Right cardiac atrium (tissue), 5 donors: ENCODE results near the gene MRPL38. TPM values are rescaled to one million over a fixed set of nuclear protein-coding genes. Genes with fewer than 3 reads are reported as not detected.
A peak's percentile ranks its signal among the peaks of the same experiment; 100 is the strongest.

Experiments used
- ATAC-seq, 2 donors: fragments of 200-7000 bp; cut with Tn5 transposase; one replicate each; pipeline versions ENCODE4 v1.8.0 to v1.9.1; 2020; ENCODE audit warnings: moderate library complexity in 2 of 2, mild to moderate bottlenecking in 1 of 2
- DNase-seq, 3 donors: peaks; one replicate each; pipeline ENCODE4 v3.0.0-alpha.2; 2020
- H3K27ac ChIP-seq: one replicate; pipeline ENCODE4 v1.5.1; 2013; ENCODE audit warnings: mild to moderate bottlenecking, low read length, control low read depth, moderate library complexity
- H3K27me3 ChIP-seq: one replicate; pipeline ENCODE4 v1.6.1; 2013; ENCODE audit not compliant: control insufficient read depth, insufficient read depth
- H3K4me1 ChIP-seq: one replicate; pipeline ENCODE4 v1.6.1; 2013; ENCODE audit warnings: low read length; ENCODE audit not compliant: control insufficient read depth, insufficient read depth
- H3K4me3 ChIP-seq: one replicate; pipeline ENCODE4 v1.5.1; 2013; ENCODE audit warnings: low read length, control low read depth
- H3K9me3 ChIP-seq: one replicate; pipeline ENCODE4 v1.6.1; 2013; ENCODE audit warnings: low read length; ENCODE audit not compliant: control insufficient read depth
- WGBS: extraction: QIAGEN DNeasy Blood & Tissue Kit; methylation state at CpG from one replicate; pipeline ENCODE4 v1.1.7; 2013; 5-methylcytosine and 5-hydroxymethylcytosine counted together
- intact Hi-C, 4 donors: fragments of 100-400 bp; cut with DNase I; formaldehyde crosslinking; loops; one replicate each; pipeline versions ENCODE4 v1.11.0 to v1.14.0; 2022 to 2023
- long read RNA-seq, 4 donors: library from polyadenylated mRNA; unstranded; transcript quantifications; one replicate each; pipeline ENCODE4 v2.0.0, GENCODE V29; 2020 to 2021
- polyA plus RNA-seq: library from polyadenylated mRNA; stranded (reverse); fragments of 200-250 nt; gene quantifications from one replicate; pipeline ENCODE4 v1.2.3, GENCODE V29; 2013
- total RNA-seq, 4 donors: library from RNA; stranded (reverse); fragmentation: NEBNext Ultra II Directional; extraction: Animal tissue kit (Norgen Biotek cat#: 25700); gene quantifications; one replicate each; pipeline ENCODE4 v1.2.1, GENCODE V29; 2021
- donor health status: healthy with polysubstance abuse.
- donor health status: DM: no; HTN: yes; CAD: no.
- donor health status: DM: no; HTN: no; CAD: no.
- donor health status: DM: no; HTN: yes; CAD: no; lungs with severe emphysema.
- donor health status: DM: yes; HTN: yes; CAD: no.

MRPL38 gene
- total RNA-seq (10 to 100 TPM; 64.1 to 94.2 (median 83.8) TPM), polyA plus RNA-seq (57.9 TPM)
- long read RNA-seq, donor 1, transcript MRPL38-201 (9 exons, 1,888 nt) = major isoform, 168 of 187 reads
- long read RNA-seq, donor 1, partial matches to known transcripts = 6 of 187 reads
- long read RNA-seq, donor 1, other reads (novel, unspliced or antisense) = 11 of 187 reads
- long read RNA-seq, donor 2, transcript MRPL38-201 (9 exons, 1,888 nt) = major isoform, 94 of 99 reads
- long read RNA-seq, donor 2, partial matches to known transcripts = 2 of 99 reads
- long read RNA-seq, donor 2, other reads (novel, unspliced or antisense) = 2 of 99 reads
- long read RNA-seq, donor 3, transcript MRPL38-201 (9 exons, 1,888 nt) = major isoform, 404 of 440 reads
- long read RNA-seq, donor 3, partial matches to known transcripts = 3 of 440 reads
- long read RNA-seq, donor 3, other reads (novel, unspliced or antisense) = 31 of 440 reads
- long read RNA-seq, donor 4, transcript MRPL38-201 (9 exons, 1,888 nt) = major isoform, 84 of 90 reads
- long read RNA-seq, donor 4, partial matches to known transcripts = 3 of 90 reads
- long read RNA-seq, donor 4, other reads (novel, unspliced or antisense) = 3 of 90 reads

DNA sequence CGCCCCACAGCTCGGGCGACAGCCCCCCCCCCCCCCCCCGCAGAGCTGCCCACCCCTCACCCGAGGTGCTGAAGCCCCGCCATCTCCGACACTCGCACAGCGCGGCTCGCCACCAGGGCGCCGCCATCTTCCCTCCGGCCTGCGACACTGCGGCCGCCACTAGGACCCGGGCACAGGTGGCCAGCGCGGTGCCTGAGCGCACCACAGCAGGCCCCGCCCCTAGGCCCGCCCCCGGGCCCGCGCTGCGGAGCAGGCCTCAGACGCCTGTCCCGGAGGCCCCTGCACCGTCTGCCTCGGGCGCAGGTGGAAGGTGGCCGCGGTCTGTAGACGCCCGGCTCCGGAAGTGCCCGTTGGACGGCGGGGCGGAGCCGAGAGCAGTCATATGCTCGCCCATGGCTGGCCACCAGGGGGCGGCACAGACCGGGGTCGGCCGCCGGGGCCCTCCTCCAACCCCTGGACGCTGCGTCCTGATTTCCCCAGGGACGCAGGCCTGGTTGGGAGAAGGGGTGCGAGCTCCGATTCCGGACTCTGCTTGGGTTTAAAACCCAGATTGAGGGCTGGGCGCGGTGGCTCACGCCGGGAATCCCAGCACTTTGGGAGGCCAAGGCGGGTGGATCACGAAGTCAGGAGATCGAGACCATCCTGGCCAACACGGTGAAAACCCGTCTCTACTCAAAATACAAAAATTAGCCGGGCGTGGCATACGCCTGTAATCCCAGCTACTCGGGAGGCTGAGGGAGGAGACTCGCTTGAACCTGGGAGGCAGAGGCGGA lies at the start of gene MRPL38:
MRPL38 (minus strand) TSS at position 136 of the 773 bp plus-strand sequence; CDS start at position 127, 9 bp downstream.
- H3K9me3 ChIP-seq = no peaks in the 10 kb centered on the region
- 2% methylated on average over 68 of the region's 69 CpGs for WGBS
- H3K27ac ChIP-seq = peak within 1 kb of the TSS; percentile 75
- ATAC-seq = peak; percentile 95 to 96
- intact Hi-C loops = loop anchor here (2.0 to 5.0 kb wide), 3 partner anchors 100 to 107 kb away; no protein-coding TSS in a partner anchor
- peak; percentile 91 to 97 (median 96) for DNase-seq
- no peaks in the 10 kb centered on the region for H3K27me3 ChIP-seq
- peak within 1 kb of the TSS; percentile 77 for H3K4me3 ChIP-seq
- no peaks in the 10 kb centered on the region for H3K4me1 ChIP-seq

DNA sequence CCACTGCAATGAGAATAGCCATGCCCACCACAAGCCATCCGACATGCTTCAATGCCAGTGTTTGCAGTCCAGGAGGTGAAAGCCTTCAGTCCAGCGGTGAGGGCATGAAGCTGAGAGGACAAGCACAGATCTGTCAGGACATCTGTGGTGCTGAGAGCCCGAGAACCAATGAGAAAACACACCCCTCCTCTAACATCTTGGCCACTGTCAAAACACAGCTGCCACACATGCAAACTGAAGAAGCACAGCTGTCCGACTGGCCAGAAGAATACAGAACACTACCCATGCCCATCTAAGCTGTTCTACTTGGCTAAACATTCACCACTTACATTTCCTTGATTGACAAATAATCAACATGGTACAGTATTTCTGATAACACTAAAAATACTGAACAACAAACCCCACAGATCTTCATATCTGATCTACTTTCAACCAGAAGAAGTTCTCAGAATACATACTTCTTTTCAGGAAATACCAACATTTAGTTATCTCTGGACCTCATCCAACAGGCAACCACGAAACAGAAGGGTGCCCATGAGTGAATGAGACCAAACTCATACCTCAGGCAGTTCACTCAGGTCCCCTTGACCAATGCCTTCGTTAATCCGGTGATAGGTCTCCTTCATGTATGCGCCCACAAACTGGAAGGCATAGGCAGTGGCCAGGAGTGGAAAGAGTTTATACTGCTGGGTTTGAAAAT lies 46.3 kb upstream of the MRPL38 start:
- intact Hi-C loops = no loop called here
- no peak for DNase-seq
- no peak overlapping the region for H3K27ac ChIP-seq
- H3K4me3 ChIP-seq = no peak overlapping the region
- ATAC-seq = no peak
- H3K9me3 ChIP-seq = no peaks in the 10 kb centered on the region
- WGBS = 86% methylated on average over 8 of the region's 8 CpGs
- no peaks in the 10 kb centered on the region for H3K27me3 ChIP-seq
- H3K4me1 ChIP-seq = no peaks in the 10 kb centered on the region

DNA sequence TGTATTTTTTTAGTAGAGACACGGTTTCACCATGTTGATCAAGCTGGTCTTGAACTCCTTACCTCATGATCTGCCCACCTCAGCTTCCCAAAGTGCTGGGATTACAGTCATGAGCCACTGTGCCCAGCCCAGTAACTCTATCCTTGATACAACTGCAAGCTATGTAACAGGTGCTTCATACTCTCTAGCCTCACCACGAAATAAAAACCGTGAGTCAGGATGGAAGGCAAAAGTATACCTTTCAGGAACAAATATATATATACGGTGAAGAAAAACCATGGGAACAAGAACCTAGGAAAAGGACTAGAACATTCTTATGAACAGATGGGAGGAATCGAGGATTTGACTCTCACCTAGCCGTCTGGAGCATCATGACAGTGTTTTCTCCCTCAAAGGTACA lies 45.7 kb upstream of the MRPL38 start:
- no peaks in the 10 kb centered on the region for H3K27me3 ChIP-seq
- no peaks in the 10 kb centered on the region for H3K9me3 ChIP-seq
- H3K4me1 ChIP-seq = no peaks in the 10 kb centered on the region
- no peak overlapping the region for H3K27ac ChIP-seq
- ATAC-seq (no peak), DNase-seq (no peak)
- 94% methylated on average over 6 of the region's 6 CpGs for WGBS
- intact Hi-C loops = no loop called here
- no peak overlapping the region for H3K4me3 ChIP-seq

DNA sequence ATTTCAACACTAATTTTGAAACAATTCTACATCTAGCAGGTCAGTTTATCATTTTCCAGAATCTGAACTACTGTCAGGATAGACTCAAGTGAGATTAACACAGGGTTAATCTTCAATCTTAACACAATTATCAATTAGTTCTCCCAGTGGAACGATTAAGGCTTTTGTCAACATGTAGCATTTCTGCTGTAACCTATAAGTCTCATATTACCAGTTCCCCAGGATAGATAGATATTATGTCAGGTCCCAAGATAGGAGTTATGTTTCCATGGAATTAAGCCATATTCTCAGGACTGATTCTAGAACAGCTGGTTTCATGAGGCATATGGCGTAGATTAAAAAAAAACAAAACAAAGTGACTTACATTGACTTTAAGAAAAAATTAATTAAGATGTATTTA lies 40.5 kb upstream of the MRPL38 start:
- WGBS = 57% methylated on average over 2 of the region's 2 CpGs
- Histone ChIP-seq H3K4me3 (no peak overlapping the region), H3K27ac (no peak overlapping the region), H3K27me3 (no peaks in the 10 kb centered on the region), H3K9me3 (no peaks in the 10 kb centered on the region), H3K4me1 (no peaks in the 10 kb centered on the region)
- ATAC-seq = no peak
- intact Hi-C loops = loop anchor here in 1 of 4 donors (10.0 kb wide), 1 partner anchor 50 kb away; no protein-coding TSS in a partner anchor
- no peak for DNase-seq

DNA sequence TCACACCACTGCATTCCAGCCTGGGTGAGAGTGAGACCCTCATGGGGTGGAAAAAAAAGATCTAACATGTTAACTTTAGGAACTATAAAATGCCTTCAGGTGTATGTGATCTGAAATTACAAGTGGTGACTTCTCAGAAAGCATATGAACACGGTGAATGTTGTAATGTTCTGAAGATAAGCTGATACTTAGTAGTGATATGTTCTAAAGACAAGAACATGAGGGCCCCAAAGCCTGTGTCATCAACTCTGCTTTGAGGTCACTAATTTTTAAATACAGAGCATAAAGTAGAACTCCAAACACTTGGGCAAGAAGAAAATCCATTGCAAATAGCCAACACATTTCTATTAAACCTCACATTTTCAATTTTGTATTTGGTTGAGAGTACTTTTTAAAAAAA lies 38.8 kb upstream of the MRPL38 start:
- no peaks in the 10 kb centered on the region for H3K9me3 ChIP-seq
- no peak overlapping the region for H3K27ac ChIP-seq
- 73% methylated on average over 1 of the region's 1 CpG for WGBS
- H3K4me3 ChIP-seq = no peak overlapping the region
- intact Hi-C loops = loop anchor here in 1 of 4 donors (10.0 kb wide), 1 partner anchor 51 kb away; no protein-coding TSS in a partner anchor
- H3K4me1 ChIP-seq = no peaks in the 10 kb centered on the region
- ATAC-seq = no peak
- no peak for DNase-seq
- H3K27me3 ChIP-seq = no peaks in the 10 kb centered on the region

DNA sequence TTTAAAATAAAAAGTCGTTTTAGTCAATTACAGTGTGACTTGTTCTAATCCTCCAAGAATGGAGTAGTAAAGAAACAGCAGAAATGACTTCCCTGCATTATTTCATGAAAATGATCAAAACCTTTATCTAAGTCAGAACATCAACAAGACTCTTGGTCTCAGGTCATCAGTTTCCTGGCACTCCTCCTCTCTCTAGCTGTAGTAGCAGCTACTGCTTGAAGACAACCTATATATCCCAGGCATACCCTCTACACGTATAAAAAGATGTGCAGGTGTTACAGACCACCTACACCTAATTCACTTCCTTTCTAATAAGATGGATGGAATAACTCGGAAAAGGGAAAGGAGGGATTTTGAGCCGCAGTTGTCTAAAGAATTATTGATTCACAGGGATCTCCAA lies 37.8 kb upstream of the MRPL38 start:
- Histone ChIP-seq H3K27ac (no peak overlapping the region), H3K27me3 (no peaks in the 10 kb centered on the region), H3K4me1 (no peaks in the 10 kb centered on the region), H3K4me3 (no peak overlapping the region), H3K9me3 (no peaks in the 10 kb centered on the region)
- 87% methylated on average over 4 of the region's 4 CpGs for WGBS
- DNase-seq (no peak), ATAC-seq (no peak)
- intact Hi-C loops = loop anchor here in 1 of 4 donors (10.0 kb wide), 1 partner anchor 52 kb away; no protein-coding TSS in a partner anchor

DNA sequence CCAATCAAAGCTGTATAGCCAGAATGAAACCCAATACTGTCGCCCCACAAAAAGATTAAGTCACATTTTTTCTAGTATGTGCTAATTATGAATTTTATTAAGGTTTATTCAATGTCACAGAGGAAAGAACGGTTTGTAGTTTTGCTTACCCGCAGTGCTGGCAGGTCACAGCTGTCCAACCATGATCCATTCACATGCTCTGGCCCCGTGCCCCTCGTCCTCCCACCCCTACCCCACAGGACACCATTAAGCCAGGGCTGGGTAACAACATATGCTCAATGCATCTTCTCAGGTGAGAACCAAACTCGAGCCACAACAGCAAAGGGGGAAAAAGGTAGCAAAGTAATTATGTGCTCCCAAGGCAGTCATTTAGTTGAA lies 36.7 kb upstream of the MRPL38 start:
- 38% methylated on average over 6 of the region's 6 CpGs for WGBS

DNA sequence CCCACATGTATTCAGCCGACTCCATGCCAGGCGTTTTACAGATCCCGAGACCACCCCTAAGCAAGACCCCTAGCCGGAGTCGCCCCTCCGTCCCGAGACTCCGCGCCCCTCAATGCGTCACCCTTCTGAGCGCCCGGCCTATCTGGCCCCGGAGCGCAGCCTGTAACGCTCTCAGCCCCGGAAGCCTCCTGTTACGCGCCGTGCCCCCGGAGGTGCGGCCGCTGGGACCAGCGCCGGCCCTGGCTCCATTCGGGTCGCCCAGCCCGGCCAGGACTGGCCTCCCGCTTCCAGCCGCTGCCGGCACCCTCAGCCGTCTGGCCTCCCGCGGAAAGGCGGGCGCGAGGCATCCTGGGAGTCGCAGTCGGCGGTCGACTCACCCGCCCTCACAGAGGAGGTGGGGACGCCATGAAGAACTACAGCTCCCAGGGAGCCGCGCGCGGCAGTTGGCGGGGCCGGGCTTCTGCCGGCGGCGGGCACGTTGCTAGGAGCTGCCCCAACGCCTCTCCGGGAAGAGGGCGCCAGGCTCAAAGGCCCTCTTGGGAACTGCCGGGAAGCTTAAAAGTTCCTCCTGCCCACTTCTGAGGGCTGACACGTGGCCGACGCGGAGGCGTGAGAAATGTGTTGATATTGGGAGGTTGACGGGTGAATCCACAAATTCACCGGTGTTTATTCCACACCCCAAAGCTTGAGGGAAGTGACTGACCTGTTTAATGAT lies 36.2 kb upstream of the MRPL38 start, which contains the start of gene FBF1:
FBF1 (minus strand) TSS at position 316 of the 715 bp plus-strand sequence. CDS start 2,893 bp downstream, outside the sequence.
- DNase-seq (peak; percentile 96 to 98 (median 98)), ATAC-seq (peak; percentile 99)
- WGBS = under 1% methylated on average over 63 of the region's 63 CpGs
- Histone ChIP-seq H3K27me3 (no peaks in the 10 kb centered on the region), H3K27ac (peak within 1 kb of the TSS; percentile 23), H3K4me1 (no peaks in the 10 kb centered on the region), H3K9me3 (no peaks in the 10 kb centered on the region), H3K4me3 (peak within 1 kb of the TSS; percentile 64)
- intact Hi-C loops = loop anchor here in 1 of 4 donors (10.0 kb wide), 1 partner anchor 54 kb away; no protein-coding TSS in a partner anchor

More for the DNA sequence above, 36.7 kb upstream of the MRPL38 start:
- Histone ChIP-seq H3K4me3 (no peak overlapping the region), H3K9me3 (no peaks in the 10 kb centered on the region), H3K27me3 (no peaks in the 10 kb centered on the region), H3K27ac (no peak overlapping the region), H3K4me1 (no peaks in the 10 kb centered on the region)
- intact Hi-C loops = loop anchor here in 1 of 4 donors (10.0 kb wide), 1 partner anchor 53 kb away; no protein-coding TSS in a partner anchor
- ATAC-seq = peak in 1 of 2 donors; percentile 11
- peak in 1 of 3 donors; percentile 66 for DNase-seq

DNA sequence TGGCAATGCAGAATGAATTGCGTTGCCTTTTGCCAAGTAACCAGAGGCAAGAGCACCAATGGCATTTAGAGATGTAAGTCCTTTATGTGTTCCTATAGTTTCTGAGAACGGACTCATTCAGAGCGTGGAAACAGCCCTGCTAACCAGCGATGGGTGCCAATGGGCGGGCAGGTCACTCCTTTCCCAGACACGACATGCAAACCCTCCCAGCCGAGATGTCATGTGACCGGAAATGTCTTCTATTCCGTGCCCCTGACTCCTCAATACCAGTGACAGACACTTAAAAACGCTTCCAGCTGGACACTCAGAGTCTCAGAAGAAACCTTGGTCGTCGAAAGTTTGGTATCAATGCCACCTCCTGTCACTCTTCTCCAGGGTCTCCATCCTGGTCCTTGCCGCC lies 33.0 kb upstream of the MRPL38 start:
- 79% methylated on average over 13 of the region's 13 CpGs for WGBS
- Histone ChIP-seq H3K4me1 (no peaks in the 10 kb centered on the region), H3K27ac (no peak overlapping the region), H3K9me3 (no peaks in the 10 kb centered on the region), H3K4me3 (no peak overlapping the region), H3K27me3 (no peaks in the 10 kb centered on the region)
- DNase-seq = no peak
- intact Hi-C loops = no loop called here
- ATAC-seq = no peak

DNA sequence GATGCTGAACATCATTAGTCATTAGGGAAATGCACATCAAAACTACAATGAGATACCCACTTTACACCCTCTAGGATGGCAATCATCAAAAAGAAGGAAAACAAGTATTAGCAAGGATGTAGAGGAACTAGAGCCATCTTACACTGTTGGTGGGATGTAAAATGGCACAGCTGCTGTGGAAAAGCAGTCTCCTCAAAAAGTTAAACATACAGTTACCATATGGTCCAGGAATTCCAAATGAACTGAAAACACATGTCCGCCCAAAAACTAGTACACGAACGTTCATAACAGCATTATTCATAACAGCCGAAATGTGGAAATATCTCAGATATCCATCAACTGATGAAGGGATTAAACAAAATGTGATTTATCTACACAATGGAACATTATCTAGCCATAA lies 29.1 kb upstream of the MRPL38 start:
- Histone ChIP-seq H3K27ac (no peak overlapping the region), H3K9me3 (no peaks in the 10 kb centered on the region), H3K4me1 (no peaks in the 10 kb centered on the region), H3K4me3 (no peak overlapping the region), H3K27me3 (no peaks in the 10 kb centered on the region)
- DNase-seq (no peak), ATAC-seq (no peak)
- intact Hi-C loops = no loop called here
- 80% methylated on average over 4 of the region's 4 CpGs for WGBS
